HG03520 (cell line): ENCODE data around the gene KIDINS220.

Source experiments
- ATAC-seq: cut with Tn5 transposase; IDR thresholded peaks from one replicate; pipeline ENCODE4 v1.9.1; 2021; ENCODE audit warnings: mild to moderate bottlenecking, moderate library complexity; ENCODE audit not compliant: unreplicated experiment

KIDINS220 gene

DNA sequence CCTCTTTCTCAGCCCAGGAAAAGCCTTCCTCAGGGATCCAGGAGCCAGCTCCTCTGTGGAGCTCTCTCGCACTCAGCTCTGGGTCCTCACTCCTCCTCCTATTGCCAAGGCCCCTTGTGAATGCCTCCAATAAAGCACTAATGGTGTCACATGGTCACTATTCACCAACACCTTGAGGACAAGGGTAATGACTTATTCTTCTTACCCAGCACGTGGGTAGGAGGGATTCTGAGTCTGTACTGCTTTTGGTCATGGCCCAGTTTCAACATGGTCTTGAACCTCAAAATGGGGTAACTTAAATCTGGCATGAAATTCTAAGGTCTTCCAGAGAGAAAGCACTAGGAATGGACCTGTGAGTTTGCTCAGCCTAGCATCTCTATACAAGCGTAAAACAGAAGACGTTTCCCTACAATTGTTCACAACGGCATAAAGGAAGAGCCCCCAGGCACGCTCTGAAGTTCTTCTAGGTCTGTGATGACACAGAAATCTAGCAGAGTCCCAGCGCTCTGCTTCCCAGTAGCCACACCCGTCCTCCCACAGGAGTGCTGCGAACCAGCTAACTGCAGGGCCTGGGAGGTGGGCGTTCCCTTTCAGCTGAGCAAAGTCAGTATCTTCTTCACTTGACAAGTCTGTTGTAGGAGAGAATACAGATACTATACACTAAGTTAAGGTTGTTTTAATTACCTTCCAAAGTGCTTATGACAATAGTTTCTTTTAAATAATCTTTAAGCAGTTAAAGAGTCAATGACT, 14.6 kb upstream of the KIDINS220 start:
- no peak for ATAC-seq

DNA sequence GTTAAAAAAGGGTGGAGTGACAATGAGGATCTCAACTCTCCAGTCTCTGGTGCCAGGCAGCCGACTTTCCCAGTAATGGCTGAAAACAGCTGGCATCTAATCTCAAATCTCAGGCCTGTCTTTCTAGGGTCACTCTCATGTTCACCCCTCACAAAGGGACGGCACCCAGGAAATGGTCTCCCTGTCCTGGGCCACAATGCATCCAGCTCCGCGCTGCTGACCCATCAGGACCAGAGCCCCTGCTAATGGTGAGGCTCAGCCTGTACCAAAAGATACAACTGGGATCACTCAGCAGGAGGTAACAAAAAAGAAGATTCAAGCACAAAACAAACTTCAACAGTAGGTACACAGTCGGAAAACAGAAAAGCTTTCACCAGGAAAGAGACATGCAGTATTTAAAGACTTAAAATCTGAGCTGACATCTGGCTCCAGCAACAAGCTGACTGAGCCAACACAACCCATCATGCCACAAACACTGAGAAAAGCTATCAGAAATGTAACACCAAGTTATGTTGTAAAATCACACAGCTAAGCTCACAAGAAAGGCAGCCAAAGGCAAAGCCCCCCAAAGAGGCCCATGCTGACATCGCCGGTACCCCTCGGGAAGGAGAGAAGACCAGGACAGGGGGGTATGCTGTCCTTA, 13.6 kb upstream of the KIDINS220 start:
- ATAC-seq = no peak

DNA sequence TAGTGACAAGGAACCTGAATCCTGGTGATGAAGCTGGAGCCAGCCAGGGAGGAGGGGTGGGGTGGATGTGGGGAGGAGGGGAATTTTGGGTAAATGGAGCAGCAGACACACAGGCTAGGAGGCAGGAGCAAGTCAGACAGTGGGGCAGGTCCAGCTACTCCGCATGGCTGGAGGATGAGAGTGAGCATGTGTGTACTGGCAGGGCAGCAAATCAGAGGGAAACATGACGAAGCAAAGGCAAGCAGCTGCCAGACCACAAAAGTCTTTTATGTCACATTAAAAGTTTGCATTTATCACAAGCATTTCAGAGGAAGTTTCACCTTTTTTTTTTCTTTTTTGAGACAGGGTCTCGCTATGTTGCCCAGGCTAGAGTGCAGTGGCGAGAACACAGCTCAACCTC, 11.9 kb upstream of the KIDINS220 start:
- ATAC-seq = no peak

DNA sequence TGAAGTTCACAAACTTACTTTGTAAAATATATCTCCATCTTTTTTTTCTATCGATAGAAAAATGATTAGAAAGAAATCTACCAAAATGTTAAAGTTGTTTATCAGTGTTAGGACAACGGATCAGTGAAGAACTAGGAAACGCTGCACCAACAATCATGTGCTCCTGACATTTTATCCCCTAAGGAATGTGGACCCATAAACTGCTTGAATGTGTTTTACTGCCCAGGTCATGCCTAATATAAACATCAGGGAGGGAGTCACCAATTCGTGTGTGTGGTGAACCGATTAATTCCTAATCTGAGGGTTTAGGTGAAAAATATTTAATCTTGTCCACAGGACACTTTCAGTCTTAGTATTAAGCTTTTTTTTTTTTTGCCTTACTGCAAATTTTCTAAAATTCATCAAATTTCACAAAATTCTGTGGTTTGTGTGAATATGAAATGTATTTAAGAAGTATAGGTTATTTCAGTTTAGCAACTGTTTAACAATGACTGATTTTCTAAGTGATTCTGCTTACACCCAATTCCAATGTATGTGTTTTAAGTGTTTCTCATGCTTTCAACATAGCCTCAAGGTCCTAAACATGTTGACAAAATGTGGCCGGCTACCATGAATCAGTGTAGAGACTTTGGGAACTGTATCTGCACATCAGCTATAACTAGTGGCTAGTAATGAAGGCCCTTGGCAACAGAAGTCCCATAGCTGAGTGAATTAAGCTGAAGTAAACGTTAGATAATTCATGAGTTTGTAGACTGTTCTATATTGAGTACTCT, 11.1 kb upstream of the KIDINS220 start:
- ATAC-seq = no peak

- no peak for ATAC-seq
These were observed 10.0 kb upstream of the KIDINS220 start for GRCh38 chr2:8847400-8847799.

- ATAC-seq = no peak
These were observed 4.5 kb upstream of the KIDINS220 start for GRCh38 chr2:8841932-8842331.

DNA sequence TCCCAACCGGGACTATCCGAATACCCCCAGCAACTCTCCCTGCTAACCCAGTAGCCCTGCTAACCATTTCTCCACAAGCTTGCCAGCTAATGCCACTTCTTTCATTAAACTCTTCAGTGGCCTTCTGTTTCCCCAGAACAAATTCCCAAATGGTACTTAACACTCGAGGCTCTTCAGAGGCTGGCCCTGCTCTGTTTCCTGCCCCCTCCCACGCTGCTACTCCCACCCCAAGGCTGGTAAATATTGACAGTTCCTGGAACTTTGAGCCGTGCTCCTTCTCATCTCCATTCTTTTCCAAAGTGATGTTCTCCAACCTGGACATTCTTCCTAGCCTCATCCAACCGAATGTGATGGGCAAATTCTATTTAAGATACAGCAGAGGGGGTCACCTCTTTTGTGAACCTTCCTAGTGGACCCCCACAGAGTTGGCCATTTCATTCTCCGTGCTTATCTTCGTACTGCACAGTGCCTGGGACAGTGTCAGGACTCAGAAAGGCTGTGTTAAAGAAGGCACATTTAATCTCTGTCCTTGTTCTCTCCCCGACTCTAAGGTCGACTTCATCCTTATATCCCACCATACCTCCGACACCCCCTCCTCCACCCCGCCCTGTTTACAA, 3.2 kb upstream of the KIDINS220 start:
- ATAC-seq = no peak

GRCh38 chr2:8839189-8839965, 2.0 kb upstream of the KIDINS220 start:
- no peak for ATAC-seq

- ATAC-seq = no peak
These were observed 355 bp upstream of the KIDINS220 start for GRCh38 chr2:8837795-8838140.

DNA sequence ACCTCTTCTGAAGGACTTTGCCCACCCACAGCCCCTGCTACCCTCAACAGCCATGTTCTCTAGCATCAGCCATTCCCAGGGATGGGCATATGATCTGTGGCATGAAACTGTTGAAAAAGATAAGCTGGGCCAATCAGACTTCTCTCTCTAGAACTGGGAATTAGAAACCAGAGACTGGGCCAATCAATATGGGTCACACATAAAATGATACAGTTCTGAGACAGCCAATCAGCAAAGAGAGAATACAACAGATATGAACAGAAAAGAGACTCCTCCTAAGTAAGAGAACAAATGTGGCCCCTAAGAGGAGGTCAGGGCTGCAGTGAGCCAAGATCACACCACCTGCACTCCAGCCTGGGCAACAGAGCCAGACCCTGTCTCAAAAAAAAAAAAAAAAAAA, 2.1 kb downstream of the KIDINS220 start:
- ATAC-seq = no peak

- no peak for ATAC-seq
These were observed 3.6 kb downstream of the KIDINS220 start for GRCh38 chr2:8833853-8834252.

GRCh38 chr2:8831516-8831915, 5.9 kb downstream of the KIDINS220 start:
- ATAC-seq = no peak

DNA sequence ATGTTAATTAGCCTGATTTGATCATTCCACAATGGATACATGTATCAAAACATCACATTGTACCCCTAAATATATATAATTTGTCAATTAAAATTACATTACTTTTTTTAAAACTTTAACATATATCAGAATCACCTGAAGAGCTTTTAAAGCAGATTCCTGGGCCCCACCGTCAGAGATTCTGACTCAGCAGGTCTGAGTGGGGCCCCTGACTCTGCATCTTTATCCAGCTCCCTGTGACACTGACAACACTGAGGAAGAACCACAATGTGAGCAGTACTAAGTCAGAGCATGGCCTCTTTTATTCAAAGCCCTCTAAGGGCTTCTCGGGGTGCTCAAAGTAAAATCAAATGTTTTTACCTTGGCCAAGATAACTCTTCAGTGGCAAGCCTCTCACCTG, 9.7 kb downstream of the KIDINS220 start:
- ATAC-seq = no peak

DNA sequence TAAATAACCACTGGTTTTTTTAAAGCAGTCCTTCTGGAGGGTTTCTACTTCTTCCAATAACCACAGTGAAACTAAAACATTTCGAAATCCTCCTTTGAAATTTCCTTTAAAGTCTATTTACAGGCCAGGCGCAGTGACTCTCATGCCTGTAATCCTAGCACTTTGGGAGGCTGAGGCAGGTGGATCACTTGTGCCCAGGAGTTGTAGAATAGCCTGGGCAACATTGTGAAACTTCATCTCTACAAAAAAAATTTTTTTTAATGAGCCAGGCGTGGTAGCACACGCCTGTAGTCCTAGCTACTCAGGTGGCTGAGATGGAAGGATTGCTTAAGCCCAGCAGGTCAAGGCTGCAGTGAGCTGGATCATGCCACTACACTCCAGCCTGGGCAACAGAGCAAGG, 15.2 kb downstream of the KIDINS220 start:
- no peak for ATAC-seq

DNA sequence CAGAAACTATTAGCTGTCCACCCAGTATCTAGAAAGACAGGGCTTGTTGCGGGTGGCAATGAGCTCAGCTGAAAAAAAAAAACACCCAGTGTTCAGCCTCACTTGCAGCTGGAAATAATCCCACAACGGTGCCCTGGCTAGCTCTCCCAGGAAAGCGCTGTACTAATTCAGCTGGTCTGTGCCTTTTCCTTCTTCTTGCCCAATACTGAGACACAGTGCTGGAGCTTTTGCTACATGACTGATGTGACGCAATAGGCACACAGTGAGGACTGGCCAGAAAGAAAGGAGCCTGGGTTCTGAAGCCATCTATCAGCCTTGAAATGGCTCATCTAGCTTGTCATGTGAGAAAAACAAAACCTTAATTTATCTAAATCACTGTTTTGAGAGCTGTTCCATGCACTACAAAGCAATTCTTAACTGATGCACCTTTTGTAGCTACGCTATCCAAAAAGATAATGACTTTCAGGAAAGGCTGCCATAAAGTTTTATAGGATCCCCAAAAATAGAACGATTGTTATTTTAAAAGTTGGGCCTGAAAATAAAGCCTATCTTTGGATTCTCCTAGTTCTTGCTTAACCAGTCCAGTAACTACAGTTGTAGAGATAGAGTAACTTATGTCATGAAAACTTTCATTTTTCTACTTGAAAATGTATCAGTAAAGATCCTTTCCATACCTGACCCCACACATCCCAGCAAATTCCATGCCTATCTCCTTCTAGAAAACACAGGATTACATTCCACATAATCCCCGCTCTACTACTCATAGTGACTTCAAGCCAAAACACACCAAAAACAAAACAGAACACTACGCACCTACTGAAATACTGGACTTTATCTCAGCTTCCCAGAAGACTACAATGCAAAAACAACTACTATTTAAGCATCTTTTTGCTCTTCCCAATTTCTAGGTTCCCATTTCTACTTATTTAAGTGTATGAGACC, 15.9 kb downstream of the KIDINS220 start:
- no peak for ATAC-seq

GRCh38 chr2:8819948-8820347, 17.5 kb downstream of the KIDINS220 start:
- ATAC-seq = no peak

DNA sequence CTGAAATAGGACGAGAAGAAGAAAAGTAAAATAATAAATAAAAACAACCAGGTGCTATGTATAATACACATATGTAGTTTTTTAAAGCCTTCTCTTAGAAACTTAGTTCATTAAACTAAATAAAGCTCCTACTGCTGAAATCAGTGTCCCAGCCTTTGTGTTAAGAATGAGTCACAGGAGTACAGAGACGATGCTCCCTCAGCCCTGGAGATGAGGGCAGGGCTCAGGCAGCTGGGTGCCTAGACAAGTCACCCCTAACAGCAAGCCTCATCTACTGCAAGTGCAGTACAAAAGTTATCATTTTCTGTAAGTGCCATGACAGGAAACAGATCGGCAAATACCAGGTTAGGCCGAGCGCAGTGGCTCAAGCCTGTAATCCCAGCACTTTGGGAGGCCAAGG, 18.2 kb downstream of the KIDINS220 start:
- no peak for ATAC-seq

- no peak for ATAC-seq
These were observed 20.2 kb downstream of the KIDINS220 start for GRCh38 chr2:8817221-8817620.

DNA sequence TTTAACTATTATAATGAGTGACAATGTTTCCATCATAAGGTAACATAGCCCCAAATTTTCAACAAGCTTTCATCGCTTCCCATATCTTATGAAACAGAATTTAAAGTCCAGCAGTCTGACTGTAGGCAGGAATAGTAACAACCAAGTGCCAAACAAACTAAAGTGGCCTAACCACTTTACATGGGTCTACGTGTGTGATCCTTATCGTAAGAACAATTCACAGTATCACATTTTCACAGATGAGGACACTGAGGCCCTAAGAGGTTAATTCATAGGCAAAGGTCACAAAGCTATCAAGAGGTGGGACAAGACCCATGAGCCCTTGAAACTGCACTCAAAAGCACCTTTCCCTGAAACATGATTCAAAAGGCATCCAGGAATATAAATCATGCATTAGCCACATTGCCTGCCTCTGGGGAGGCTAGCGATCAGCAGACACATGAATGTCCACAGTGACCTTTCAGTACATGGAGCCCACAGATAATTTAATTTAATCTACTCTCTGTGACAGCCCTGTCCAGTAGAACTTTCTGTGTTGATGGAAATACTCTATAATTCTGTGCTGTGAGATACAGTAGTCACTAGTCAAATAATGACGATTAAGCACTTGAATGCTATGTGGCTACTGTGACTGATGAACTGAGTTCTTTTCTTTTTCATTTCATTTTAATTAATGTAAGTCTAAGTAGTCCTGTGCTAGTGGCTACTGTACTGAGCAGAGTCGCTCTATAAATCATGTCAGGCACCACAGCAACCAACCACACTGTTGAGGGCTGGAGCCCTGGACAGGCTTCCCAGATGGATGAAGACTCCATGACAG, 30.3 kb downstream of the KIDINS220 start:
- ATAC-seq = no peak
